Lower leg skin (tissue), 3 donors: ENCODE data around the gene HLA-DOA.

Experiments used
- POLR2A ChIP-seq, 2 donors: fragments of 450-650 bp; IDR thresholded peaks; one replicate each; pipeline ENCODE4 v1.6.1; 2016 to 2017; ENCODE audit warnings: antibody characterized with exemption in 2 of 2, mild to moderate bottlenecking in 1 of 2, moderate library complexity in 1 of 2
- TF ChIP-seq, protein P1 (sequence below), 3 donors: fragments of 450-650 bp; IDR thresholded peaks; one replicate each; pipeline ENCODE4 v1.5.1; 2016; ENCODE audit warnings: antibody characterized with exemption in 3 of 3, mild to moderate bottlenecking in 3 of 3, moderate library complexity in 2 of 3

DNA sequence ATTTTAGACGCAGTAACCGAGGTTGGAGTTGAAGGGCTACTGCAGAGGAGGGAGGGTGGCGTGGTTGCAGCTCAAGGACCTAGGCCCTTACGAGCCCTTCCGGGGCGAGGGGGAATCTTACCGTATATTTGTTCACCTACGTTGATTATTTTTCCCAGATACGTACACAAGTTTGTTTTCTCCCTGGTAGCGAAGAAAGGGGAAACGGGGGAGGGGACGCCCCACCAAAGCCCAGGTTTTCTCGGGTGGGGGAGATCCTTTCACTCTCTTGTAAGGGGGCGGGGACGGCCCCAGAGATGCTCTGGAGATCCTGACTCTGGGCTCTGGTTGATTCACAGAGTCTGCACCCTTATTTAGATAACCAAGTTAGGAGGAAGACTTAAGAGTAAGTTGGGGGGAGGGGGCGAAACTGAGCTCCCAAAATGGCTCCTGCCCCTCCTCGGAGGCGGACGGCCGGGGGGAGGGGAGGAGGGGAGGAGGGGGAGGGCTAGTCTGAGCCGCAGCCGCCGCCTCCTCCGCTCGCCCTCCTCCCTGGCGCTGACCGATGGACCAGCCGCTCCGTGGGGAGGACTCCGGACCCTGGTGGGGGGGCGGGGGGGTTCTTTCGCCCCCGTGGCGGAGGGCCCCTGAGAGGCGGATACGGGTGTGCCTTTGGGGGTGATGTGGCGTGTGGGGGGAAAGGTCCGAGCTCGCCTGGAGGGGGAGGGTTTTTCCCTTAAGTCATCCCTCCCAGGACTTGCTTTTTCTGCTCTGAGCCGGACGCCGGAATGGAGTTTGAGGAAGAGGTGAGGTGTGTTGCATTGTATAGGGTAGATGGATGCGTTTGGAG is 38.8 kb downstream of the HLA-DOA start:
- TF ChIP-seq, protein P1, sequence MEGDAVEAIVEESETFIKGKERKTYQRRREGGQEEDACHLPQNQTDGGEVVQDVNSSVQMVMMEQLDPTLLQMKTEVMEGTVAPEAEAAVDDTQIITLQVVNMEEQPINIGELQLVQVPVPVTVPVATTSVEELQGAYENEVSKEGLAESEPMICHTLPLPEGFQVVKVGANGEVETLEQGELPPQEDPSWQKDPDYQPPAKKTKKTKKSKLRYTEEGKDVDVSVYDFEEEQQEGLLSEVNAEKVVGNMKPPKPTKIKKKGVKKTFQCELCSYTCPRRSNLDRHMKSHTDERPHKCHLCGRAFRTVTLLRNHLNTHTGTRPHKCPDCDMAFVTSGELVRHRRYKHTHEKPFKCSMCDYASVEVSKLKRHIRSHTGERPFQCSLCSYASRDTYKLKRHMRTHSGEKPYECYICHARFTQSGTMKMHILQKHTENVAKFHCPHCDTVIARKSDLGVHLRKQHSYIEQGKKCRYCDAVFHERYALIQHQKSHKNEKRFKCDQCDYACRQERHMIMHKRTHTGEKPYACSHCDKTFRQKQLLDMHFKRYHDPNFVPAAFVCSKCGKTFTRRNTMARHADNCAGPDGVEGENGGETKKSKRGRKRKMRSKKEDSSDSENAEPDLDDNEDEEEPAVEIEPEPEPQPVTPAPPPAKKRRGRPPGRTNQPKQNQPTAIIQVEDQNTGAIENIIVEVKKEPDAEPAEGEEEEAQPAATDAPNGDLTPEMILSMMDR (IDR thresholded peaks at IDR 0.05) = no peak
- TF ChIP-seq POLR2A (IDR thresholded peaks at IDR 0.05) = no peak
